ENCODE results near the gene ITPKC. TPM values are rescaled to one million over a fixed set of nuclear protein-coding genes. Genes with fewer than 3 reads are reported as not detected.

The ITPKC gene
- total and polyA plus RNA-seq, 9 of the 15 experiments (the other 6 are each of a cell fraction or from before 2014, with no cell fraction given) = 0.08 to 9.3 (median 5.8) TPM

DNA sequence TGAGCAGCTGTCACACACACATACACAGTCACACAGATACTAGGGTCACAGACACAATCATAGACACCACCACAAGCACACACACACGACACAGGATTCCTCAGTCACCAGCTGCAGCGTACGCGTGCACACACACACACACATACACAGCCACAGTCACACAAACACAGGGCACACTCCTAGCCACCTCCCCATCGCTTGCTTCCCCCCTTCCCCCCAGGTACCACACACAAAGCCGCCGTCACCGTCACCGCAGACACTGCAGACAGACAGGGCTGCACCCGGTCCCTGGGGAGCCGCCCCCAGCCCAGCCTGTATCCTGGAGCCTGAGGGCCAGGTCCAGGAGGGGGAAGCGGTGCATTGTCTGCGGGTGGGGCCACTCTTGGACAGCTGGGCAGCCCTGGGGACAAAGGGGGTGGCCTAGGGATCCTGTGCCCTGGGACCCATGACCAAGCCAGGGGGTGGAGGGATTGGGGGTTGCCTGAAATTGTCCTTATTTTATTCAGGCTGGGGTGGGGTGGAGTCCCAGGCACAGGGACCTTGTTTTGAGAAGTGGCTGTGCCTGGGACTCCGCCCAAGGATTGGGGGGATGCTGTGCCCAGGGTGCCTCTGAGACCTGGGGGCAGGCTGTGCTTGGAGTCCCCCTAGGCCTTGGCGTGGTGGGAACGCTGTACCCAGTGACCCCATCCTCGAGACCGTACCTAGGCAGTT lies 27.4 kb upstream of the ITPKC start (continued):
- TF ChIP-seq ASH1L (IDR thresholded peaks at IDR 0.05; ENCODE audit: borderline replicate concordance, low read depth, partially characterized antibody) (no peak), SMARCB1 (IDR thresholded peaks at IDR 0.05; ENCODE audit: insufficient read length, low read depth) (no peak), TFAM (CRISPR knock-in tag; conservative IDR thresholded peaks at IDR 0.05) (no peak)

DNA sequence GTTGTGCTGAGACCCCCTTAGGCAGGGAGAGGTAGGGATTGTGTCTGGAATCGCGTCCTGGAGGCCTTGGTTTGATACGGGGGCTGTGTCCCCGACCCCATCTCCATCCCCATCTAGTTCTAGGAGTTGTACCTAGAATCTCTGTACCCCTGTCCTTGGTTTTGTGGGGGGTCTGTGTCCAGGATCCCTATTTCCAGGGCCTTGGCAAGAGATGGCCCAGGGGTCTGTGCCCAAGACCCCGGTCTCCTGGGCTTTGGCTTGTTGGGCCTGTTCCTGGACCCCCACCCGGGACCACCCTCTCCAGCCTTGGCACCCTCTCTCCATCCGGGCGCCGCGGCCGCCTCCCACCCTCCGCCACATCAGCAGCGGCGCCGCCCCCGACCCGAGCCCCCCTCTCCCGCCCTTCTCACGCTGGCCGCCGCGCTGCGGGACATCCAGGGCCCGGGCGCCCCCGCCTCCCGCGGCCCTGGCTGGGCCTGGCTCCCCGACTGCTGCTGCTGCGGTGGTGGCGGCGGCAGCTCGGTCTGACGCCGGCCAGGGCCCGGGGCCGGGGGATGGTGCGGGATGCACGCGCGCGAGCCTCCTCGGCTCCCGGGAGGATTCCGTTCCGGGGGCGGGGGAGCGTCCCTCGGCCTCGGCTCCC lies 26.7 kb upstream of the ITPKC start, which contains the start of gene NUMBL:
Gene NUMBL, minus strand, starts transcription at position 602 of the 643 bp plus-strand sequence. Its CDS starts 168 bp downstream, at position 434.
- CTCF ChIA-PET (ENCODE audit: low intra/inter-chr PET ratio) = interaction anchor here (0.6 kb wide), 1 partner anchor 22 kb away, joined by 3 read pairs; no protein-coding TSS in a partner anchor
- TF ChIP-seq, protein P1, sequence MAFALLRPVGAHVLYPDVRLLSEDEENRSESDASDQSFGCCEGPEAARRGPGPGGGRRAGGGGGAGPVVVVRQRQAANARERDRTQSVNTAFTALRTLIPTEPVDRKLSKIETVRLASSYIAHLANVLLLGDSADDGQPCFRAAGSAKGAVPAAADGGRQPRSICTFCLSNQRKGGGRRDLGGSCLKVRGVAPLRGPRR (CRISPR knock-in tag; IDR thresholded peaks at IDR 0.05) = no peak
- TF ChIP-seq, protein P2, sequence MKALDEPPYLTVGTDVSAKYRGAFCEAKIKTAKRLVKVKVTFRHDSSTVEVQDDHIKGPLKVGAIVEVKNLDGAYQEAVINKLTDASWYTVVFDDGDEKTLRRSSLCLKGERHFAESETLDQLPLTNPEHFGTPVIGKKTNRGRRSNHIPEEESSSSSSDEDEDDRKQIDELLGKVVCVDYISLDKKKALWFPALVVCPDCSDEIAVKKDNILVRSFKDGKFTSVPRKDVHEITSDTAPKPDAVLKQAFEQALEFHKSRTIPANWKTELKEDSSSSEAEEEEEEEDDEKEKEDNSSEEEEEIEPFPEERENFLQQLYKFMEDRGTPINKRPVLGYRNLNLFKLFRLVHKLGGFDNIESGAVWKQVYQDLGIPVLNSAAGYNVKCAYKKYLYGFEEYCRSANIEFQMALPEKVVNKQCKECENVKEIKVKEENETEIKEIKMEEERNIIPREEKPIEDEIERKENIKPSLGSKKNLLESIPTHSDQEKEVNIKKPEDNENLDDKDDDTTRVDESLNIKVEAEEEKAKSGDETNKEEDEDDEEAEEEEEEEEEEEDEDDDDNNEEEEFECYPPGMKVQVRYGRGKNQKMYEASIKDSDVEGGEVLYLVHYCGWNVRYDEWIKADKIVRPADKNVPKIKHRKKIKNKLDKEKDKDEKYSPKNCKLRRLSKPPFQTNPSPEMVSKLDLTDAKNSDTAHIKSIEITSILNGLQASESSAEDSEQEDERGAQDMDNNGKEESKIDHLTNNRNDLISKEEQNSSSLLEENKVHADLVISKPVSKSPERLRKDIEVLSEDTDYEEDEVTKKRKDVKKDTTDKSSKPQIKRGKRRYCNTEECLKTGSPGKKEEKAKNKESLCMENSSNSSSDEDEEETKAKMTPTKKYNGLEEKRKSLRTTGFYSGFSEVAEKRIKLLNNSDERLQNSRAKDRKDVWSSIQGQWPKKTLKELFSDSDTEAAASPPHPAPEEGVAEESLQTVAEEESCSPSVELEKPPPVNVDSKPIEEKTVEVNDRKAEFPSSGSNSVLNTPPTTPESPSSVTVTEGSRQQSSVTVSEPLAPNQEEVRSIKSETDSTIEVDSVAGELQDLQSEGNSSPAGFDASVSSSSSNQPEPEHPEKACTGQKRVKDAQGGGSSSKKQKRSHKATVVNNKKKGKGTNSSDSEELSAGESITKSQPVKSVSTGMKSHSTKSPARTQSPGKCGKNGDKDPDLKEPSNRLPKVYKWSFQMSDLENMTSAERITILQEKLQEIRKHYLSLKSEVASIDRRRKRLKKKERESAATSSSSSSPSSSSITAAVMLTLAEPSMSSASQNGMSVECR (CRISPR knock-in tag; IDR thresholded peaks at IDR 0.05) = peak; percentile 45; the same call in 1 of the 2 replicates
- TF ChIP-seq RB1 (IDR thresholded peaks at IDR 0.05; ENCODE audit: low read depth) (peak; percentile 79), ZNF175 (CRISPR knock-in tag; IDR thresholded peaks at IDR 0.05; ENCODE audit: low read depth) (0 out of 2 replicates have a peak, but pooled peaks have one; percentile 10), ZNF384 (IDR thresholded peaks at IDR 0.05; ENCODE audit: low read depth, low read length) (no peak)
- TF ChIP-seq, protein P3, sequence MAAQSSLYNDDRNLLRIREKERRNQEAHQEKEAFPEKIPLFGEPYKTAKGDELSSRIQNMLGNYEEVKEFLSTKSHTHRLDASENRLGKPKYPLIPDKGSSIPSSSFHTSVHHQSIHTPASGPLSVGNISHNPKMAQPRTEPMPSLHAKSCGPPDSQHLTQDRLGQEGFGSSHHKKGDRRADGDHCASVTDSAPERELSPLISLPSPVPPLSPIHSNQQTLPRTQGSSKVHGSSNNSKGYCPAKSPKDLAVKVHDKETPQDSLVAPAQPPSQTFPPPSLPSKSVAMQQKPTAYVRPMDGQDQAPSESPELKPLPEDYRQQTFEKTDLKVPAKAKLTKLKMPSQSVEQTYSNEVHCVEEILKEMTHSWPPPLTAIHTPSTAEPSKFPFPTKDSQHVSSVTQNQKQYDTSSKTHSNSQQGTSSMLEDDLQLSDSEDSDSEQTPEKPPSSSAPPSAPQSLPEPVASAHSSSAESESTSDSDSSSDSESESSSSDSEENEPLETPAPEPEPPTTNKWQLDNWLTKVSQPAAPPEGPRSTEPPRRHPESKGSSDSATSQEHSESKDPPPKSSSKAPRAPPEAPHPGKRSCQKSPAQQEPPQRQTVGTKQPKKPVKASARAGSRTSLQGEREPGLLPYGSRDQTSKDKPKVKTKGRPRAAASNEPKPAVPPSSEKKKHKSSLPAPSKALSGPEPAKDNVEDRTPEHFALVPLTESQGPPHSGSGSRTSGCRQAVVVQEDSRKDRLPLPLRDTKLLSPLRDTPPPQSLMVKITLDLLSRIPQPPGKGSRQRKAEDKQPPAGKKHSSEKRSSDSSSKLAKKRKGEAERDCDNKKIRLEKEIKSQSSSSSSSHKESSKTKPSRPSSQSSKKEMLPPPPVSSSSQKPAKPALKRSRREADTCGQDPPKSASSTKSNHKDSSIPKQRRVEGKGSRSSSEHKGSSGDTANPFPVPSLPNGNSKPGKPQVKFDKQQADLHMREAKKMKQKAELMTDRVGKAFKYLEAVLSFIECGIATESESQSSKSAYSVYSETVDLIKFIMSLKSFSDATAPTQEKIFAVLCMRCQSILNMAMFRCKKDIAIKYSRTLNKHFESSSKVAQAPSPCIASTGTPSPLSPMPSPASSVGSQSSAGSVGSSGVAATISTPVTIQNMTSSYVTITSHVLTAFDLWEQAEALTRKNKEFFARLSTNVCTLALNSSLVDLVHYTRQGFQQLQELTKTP (IDR thresholded peaks at IDR 0.05; ENCODE audit: low read depth in 1 of 2, partially characterized antibody in 2 of 2) = no peak

More for the DNA sequence above, 26.7 kb upstream of the ITPKC start, which contains the start of gene NUMBL:
- Histone ChIP-seq H3K79me2 (ENCODE audit: control insufficient read depth, insufficient read depth, low read length) (peaks cover 36% of the 10 kb centered on the region), H3K9ac (ENCODE audit: insufficient read depth in 1 of 2, low read depth in 2 of 2, low read length in 2 of 2) (peak within 1 kb of the TSS; percentile 73 to 92), H3K36me3 (ENCODE audit: control insufficient read depth, insufficient read depth, low read length) (peaks cover 36% of the 10 kb centered on the region; the same call in 2 of the 3 replicates), H3K27me3 (ENCODE audit: control insufficient read depth in 2 of 2, insufficient read depth in 2 of 2, low read length in 2 of 2) (no peaks in the 10 kb centered on the region), H3K4me1 (replicated peaks in 1 of 2; ENCODE audit: control insufficient read depth in 2 of 2, insufficient read depth in 2 of 2, low read length in 2 of 2) (peaks cover 39 to 56% of the 10 kb centered on the region in 2 experiments), H2AFZ (ENCODE audit: low read depth, low read length) (peak within 1 kb of the TSS; percentile 99), H3K4me3 (peak within 1 kb of the TSS; percentile 65), H3K4me2 (ENCODE audit: insufficient read depth, low read length) (peak within 1 kb of the TSS; percentile 90), H4K20me1 (replicated peaks; ENCODE audit: control insufficient read depth, insufficient read depth, low read length) (0 out of 2 replicates have a peak, but pooled peaks cover 4% of the 10 kb centered on the region), H3K9me3 (replicated peaks; ENCODE audit: control insufficient read depth, insufficient read depth, low read depth, low read length) (no peaks in the 10 kb centered on the region; the same call in 1 of the 2 replicates), H3K27ac (ENCODE audit: extremely low read depth, low read depth, low read length) (peak within 1 kb of the TSS; percentile 97), H3K9me1 (ENCODE audit: control insufficient read depth, insufficient read depth, low read length) (peaks cover 6% of the 10 kb centered on the region)
- in situ Hi-C loops (cut with MboI) (no loop called here), intact Hi-C loops (cut with micrococcal nuclease) (loop anchor here (2.0 kb wide), 1 partner anchor 23 kb away; no protein-coding TSS in a partner anchor)
- no peak for FAIRE-seq
- POLR2A ChIA-PET = interaction anchor here (0.7 to 1.7 kb wide), 3 partner anchors 10 to 469 kb away, joined by 3 to 5 read pairs (median 3); no protein-coding TSS in a partner anchor
- WGBS (ENCODE audit: insufficient coverage, low coverage, missing lambda C conversion rate) = under 1% methylated on average over 30 of the region's 50 CpGs
- no TSS peak for BruUV-seq (replicated peaks)
- no peak for ATAC-seq
- DNase-seq (ENCODE audit: extremely low read depth in 1 of 4, low spot score in 3 of 4) = no peak
